ENCODE results near the gene CTCF. TPM values are rescaled to one million over a fixed set of nuclear protein-coding genes. Genes with fewer than 3 reads are reported as not detected.

CTCF gene
- total RNA-seq, 1 donor from 2014 or later: 61.4 TPM

- no peak for DNase-seq (ENCODE audit: low spot score in 2 of 2, unreplicated experiment in 2 of 2)
- no peaks in the 10 kb centered on the region for H3K9me3 Mint-ChIP-seq
- H3K36me3 Mint-ChIP-seq: peaks cover 9% of the 10 kb centered on the region
- TF ChIP-seq CTCF (IDR thresholded peaks at IDR 0.05; ENCODE audit: unreplicated experiment): no peak
- no peak overlapping the region for H3K4me3 Mint-ChIP-seq
- H3K4me1 Mint-ChIP-seq: no peaks in the 10 kb centered on the region
- no peak overlapping the region for H3K27ac Mint-ChIP-seq
- H3K27me3 Mint-ChIP-seq (ENCODE audit: low read depth): peaks cover 25% of the 10 kb centered on the region
Observed at GRCh38 chr16:67641779-67642708, 79.7 kb downstream of the CTCF start.

- Mint-ChIP-seq H3K36me3 (peaks cover 7% of the 10 kb centered on the region), H3K4me1 (no peaks in the 10 kb centered on the region), H3K27me3 (ENCODE audit: low read depth) (peaks cover 26% of the 10 kb centered on the region), H3K27ac (no peak overlapping the region), H3K9me3 (no peaks in the 10 kb centered on the region), H3K4me3 (peak overlapping the region; percentile 38)
- TF ChIP-seq CTCF (IDR thresholded peaks at IDR 0.05; ENCODE audit: unreplicated experiment): no peak
- no peak for DNase-seq (ENCODE audit: low spot score in 2 of 2, unreplicated experiment in 2 of 2)
Observed at GRCh38 chr16:67644038-67644437, 81.7 kb downstream of the CTCF start.

- Mint-ChIP-seq H3K4me1 (no peaks in the 10 kb centered on the region), H3K4me3 (peak overlapping the region; percentile 43), H3K9me3 (no peaks in the 10 kb centered on the region), H3K36me3 (no peaks in the 10 kb centered on the region), H3K27ac (no peak overlapping the region), H3K27me3 (ENCODE audit: low read depth) (peaks cover 34% of the 10 kb centered on the region)
- no peak for DNase-seq (ENCODE audit: low spot score in 2 of 2, unreplicated experiment in 2 of 2)
- no peak for TF ChIP-seq CTCF (IDR thresholded peaks at IDR 0.05; ENCODE audit: unreplicated experiment)
Observed at GRCh38 chr16:67645397-67646121, 83.2 kb downstream of the CTCF start.

- Mint-ChIP-seq H3K27ac (no peak overlapping the region), H3K36me3 (no peaks in the 10 kb centered on the region), H3K9me3 (no peaks in the 10 kb centered on the region), H3K4me3 (no peak overlapping the region), H3K4me1 (peaks cover 2% of the 10 kb centered on the region), H3K27me3 (ENCODE audit: low read depth) (peaks cover 49% of the 10 kb centered on the region)
- TF ChIP-seq CTCF (IDR thresholded peaks at IDR 0.05; ENCODE audit: unreplicated experiment): no peak
- no peak for DNase-seq (ENCODE audit: low spot score in 2 of 2, unreplicated experiment in 2 of 2)
Observed at GRCh38 chr16:67647111-67647651, 84.9 kb downstream of the CTCF start.

GRCh38 chr16:67647681-67648080 lies 85.4 kb downstream of the CTCF start:
- H3K4me3 Mint-ChIP-seq: no peak overlapping the region
- no peaks in the 10 kb centered on the region for H3K9me3 Mint-ChIP-seq
- no peak overlapping the region for H3K27ac Mint-ChIP-seq
- DNase-seq (ENCODE audit: low spot score in 2 of 2, unreplicated experiment in 2 of 2): no peak
- H3K36me3 Mint-ChIP-seq: no peaks in the 10 kb centered on the region
- H3K4me1 Mint-ChIP-seq: peaks cover 2% of the 10 kb centered on the region
- TF ChIP-seq CTCF (IDR thresholded peaks at IDR 0.05; ENCODE audit: unreplicated experiment): no peak
- H3K27me3 Mint-ChIP-seq (ENCODE audit: low read depth): peaks cover 52% of the 10 kb centered on the region
